ENCODE data around the gene LGALSL.

Gene LGALSL

DNA sequence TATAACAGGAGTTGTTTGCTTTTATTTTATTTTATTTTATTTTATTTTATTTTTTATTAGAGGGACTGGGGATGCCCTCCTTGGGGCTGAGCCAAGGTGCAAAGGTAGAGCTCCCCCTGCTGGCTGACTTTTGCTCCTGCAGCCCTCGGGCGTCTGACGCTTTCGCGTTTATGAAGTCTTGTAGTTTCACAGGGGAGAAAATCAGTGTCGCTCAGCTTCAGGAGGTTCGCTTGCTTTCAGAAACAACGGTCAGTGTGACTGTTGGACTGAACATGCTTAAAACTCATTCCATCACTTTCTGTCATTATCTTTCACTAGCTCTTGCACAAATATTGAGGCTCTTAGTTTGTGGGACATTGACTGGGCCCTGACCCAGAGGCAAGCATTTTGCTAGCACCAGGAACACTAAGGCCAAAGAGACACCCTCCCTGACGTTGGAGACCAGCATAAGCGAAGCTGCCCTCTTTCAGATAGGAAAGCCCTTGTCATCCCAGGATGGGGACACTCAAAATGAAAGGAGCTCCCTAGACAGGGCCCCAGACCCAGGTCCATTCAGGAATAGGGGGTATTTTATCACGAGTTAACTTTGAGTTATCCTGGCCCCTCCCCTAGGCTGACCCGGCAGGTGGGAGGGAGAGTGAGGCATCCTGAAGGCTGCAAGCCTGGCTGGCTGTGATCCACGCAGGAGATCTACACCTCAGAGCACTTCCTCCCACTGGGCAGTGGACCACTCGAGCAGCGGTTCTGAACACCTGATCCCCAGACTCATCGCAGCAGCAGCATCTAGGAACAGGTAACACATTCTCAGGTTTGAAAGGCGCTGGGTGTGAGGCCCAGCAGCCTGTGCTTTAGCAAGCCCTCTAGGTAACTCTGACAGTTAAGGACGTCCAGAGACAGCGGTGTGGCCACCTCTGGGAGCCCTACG, 34.4 kb downstream of the LGALSL start:
- TF ChIP-seq, protein P1, sequence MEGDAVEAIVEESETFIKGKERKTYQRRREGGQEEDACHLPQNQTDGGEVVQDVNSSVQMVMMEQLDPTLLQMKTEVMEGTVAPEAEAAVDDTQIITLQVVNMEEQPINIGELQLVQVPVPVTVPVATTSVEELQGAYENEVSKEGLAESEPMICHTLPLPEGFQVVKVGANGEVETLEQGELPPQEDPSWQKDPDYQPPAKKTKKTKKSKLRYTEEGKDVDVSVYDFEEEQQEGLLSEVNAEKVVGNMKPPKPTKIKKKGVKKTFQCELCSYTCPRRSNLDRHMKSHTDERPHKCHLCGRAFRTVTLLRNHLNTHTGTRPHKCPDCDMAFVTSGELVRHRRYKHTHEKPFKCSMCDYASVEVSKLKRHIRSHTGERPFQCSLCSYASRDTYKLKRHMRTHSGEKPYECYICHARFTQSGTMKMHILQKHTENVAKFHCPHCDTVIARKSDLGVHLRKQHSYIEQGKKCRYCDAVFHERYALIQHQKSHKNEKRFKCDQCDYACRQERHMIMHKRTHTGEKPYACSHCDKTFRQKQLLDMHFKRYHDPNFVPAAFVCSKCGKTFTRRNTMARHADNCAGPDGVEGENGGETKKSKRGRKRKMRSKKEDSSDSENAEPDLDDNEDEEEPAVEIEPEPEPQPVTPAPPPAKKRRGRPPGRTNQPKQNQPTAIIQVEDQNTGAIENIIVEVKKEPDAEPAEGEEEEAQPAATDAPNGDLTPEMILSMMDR (IDR thresholded peaks at IDR 0.05; ENCODE audit: control insufficient read depth, insufficient read depth, low read depth, low read length, missing control alignments): peak; percentile 90
- H3K4me3 ChIP-seq (ENCODE audit: control insufficient read depth, low read depth, low read length): no peak overlapping the region
- DNase-seq (ENCODE audit: low read depth): no peak

DNA sequence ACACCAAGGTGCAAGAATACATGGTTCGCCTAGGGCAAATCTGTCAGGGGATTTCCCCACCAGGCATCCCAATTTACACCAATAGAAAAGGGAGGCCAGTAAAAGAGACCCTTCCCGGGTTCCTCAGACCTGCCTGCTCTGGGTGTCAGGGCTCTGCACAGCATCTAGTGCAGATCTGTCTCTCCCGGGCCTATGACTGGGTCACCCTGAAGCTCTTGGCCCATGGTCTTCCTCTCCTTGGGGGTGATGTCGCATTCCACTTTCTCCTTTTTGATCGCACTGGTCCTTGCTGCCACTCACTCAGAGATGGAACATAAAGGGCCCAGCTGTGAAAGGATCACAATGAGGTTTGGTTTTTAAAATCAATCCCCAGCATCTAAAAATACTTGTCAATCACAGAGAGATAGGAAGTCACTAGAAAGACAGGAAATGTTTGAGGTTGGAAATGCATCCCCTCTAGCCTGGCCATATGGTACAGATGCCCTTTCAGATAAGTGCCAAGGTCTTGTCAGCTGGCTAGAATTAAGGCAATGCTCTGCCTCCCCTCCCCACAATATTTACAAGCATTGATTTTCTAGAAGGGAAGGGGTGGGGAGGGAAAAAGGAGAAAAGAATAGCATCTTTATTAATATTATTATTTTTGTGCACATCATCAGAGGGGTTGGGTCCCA, 35.3 kb downstream of the LGALSL start:
- no peak for DNase-seq (ENCODE audit: low read depth)
- TF ChIP-seq, protein P1 (IDR thresholded peaks at IDR 0.05; ENCODE audit: control insufficient read depth, insufficient read depth, low read depth, low read length, missing control alignments): no peak
- H3K4me3 ChIP-seq (ENCODE audit: control insufficient read depth, low read depth, low read length): no peak overlapping the region

DNA sequence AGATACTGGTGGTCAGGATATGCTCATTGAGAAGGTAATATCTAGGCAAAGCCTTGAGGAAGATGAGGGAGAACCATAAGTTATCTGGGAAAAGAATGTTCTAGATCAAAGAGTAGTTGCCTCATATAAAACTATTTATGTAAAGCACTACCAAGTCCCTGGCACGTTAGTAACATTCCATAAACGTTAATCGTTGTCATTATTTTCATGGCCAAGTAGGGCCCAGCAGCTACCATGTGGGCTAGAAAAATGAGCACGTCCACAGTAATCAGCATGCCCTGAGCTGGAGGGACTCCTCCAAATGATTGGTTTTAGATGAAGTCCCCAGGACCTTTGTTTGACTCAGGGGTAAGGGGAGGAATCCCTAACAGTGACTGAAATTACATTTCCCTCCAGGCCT, 37.5 kb downstream of the LGALSL start:
- H3K4me3 ChIP-seq (ENCODE audit: control insufficient read depth, low read depth, low read length): no peak overlapping the region
- DNase-seq (ENCODE audit: low read depth): no peak
- TF ChIP-seq, protein P1 (IDR thresholded peaks at IDR 0.05; ENCODE audit: control insufficient read depth, insufficient read depth, low read depth, low read length, missing control alignments): no peak

DNA sequence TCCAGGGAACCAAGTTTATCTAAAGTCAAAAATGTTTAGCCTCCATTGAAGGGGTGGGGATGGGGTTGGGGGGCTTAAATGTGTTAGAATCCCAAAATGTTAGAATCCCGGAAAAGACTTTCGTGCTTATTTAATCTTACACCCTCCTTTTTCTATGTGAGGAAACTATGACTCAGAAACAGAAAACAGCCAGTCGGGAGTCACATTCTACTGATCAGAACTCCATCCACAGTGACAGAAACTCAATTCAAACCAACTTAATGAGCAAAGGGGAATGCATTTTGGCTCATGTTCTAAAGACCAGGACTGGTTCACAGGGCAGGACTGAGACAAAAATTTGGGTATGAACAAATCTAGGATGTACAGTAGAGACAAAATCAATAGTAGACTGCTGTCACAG, 38.3 kb downstream of the LGALSL start:
- no peak for DNase-seq (ENCODE audit: low read depth)
- TF ChIP-seq, protein P1 (IDR thresholded peaks at IDR 0.05; ENCODE audit: control insufficient read depth, insufficient read depth, low read depth, low read length, missing control alignments): no peak
- no peak overlapping the region for H3K4me3 ChIP-seq (ENCODE audit: control insufficient read depth, low read depth, low read length)

DNA sequence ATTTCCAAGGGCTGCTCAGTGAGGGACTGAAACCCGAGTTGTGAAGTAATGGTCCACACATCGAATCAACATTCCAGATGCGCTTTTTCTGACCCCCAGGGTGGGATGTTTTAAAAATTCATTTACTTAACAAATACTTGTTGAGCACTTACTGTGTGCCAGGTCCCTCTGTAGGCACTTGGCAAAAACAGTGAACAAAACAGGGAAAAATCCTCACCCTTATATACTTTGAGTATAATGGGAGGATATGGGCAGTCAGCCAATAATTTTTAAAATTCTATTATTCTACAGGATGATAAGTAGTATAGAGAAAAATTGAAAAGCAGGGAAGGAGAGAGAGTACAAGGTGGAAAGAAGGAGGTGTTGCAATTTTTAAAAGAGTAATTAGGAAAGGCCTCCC, 38.9 kb downstream of the LGALSL start:
- H3K4me3 ChIP-seq (ENCODE audit: control insufficient read depth, low read depth, low read length): no peak overlapping the region
- DNase-seq (ENCODE audit: low read depth): no peak
- TF ChIP-seq, protein P1 (IDR thresholded peaks at IDR 0.05; ENCODE audit: control insufficient read depth, insufficient read depth, low read depth, low read length, missing control alignments): no peak

DNA sequence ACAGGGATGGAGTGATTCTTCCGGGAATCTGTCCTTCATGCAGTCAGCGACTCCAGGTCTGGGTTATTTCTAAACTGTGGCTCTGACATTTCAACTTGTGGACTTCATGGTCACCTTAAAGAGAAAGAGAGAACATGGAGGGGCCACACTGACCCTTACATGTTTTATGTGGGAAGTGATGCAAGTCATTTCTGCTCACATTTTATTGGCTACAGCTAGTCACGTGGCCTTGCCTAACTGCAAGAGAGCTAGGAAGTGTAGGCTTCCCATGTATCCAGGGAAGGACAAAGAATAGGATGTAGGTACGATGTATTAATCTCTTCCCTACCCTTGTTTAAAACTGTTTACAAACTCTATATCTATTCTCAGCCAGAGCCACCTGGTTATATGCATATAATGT, 39.8 kb downstream of the LGALSL start:
- TF ChIP-seq, protein P1 (IDR thresholded peaks at IDR 0.05; ENCODE audit: control insufficient read depth, insufficient read depth, low read depth, low read length, missing control alignments): no peak
- no peak for DNase-seq (ENCODE audit: low read depth)

More for the DNA sequence above, 39.8 kb downstream of the LGALSL start:
- H3K4me3 ChIP-seq (ENCODE audit: control insufficient read depth, low read depth, low read length): no peak overlapping the region

All from AG09309 (cell line).